Measurements from ENCODE around the gene CDC42BPB.

DNA sequence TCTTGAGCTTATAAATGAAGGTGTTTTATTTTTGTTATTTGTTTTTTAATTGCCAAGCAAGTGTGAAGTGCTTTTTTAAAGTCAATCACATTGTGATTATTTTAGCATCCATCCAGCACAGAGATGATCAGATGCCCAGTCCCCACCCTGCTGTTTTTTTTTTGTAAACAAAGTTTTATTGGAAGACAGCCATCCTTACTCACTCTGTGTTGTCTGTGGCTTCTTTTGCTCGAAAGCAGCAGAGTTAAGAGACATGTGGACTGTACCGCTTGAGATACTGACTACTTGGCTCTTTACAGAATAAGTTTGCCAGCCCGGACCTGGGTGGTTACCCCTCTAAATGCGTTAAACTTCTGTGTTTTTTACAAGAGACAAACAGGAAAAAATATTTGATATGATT, 165.8 kb downstream of the CDC42BPB start:
- no peak for TF ChIP-seq POLR2A (IDR thresholded peaks at IDR 0.05)
- TF ChIP-seq, protein P1, sequence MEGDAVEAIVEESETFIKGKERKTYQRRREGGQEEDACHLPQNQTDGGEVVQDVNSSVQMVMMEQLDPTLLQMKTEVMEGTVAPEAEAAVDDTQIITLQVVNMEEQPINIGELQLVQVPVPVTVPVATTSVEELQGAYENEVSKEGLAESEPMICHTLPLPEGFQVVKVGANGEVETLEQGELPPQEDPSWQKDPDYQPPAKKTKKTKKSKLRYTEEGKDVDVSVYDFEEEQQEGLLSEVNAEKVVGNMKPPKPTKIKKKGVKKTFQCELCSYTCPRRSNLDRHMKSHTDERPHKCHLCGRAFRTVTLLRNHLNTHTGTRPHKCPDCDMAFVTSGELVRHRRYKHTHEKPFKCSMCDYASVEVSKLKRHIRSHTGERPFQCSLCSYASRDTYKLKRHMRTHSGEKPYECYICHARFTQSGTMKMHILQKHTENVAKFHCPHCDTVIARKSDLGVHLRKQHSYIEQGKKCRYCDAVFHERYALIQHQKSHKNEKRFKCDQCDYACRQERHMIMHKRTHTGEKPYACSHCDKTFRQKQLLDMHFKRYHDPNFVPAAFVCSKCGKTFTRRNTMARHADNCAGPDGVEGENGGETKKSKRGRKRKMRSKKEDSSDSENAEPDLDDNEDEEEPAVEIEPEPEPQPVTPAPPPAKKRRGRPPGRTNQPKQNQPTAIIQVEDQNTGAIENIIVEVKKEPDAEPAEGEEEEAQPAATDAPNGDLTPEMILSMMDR (IDR thresholded peaks at IDR 0.05) = no peak
